ENCODE data around the gene MSANTD7. TPM values are rescaled to one million over a fixed set of nuclear protein-coding genes. Genes with fewer than 3 reads are reported as not detected.

The MSANTD7 gene
- total and polyA plus RNA-seq, 2 donors (not counting 1 experiment from before 2014, with no cell fraction given), result 7.2 to 14.4 TPM

DNA sequence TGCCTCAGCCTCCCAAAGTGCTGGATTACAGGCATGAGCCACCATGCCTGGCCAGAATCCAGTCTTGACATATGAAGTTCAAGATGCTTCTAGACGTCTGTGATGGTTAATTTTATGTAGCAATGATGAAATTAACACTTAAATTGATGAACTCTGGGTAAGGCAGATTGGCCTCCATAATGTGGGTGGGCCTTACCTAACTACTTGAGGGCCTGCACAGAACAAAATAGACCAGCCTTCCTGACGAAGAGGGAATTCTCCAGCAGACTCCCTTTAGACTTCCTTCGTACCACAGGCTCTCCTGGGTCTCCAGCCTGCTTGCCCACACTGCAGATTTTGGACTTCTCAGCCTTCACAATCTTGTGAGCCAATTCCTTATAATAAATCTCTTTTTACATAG lies 5.0 kb upstream of the MSANTD7 start:
- H3K27me3 ChIP-seq (ENCODE audit: control insufficient read depth, insufficient read depth, low read length), result no peaks in the 10 kb centered on the region
- H3K79me2 ChIP-seq (ENCODE audit: control insufficient read depth, insufficient read depth, low read length), result no peaks in the 10 kb centered on the region
- no peak for TF ChIP-seq EZH2 (IDR thresholded peaks at IDR 0.05; ENCODE audit: low read length, missing control alignments)
- TF ChIP-seq, protein P1, sequence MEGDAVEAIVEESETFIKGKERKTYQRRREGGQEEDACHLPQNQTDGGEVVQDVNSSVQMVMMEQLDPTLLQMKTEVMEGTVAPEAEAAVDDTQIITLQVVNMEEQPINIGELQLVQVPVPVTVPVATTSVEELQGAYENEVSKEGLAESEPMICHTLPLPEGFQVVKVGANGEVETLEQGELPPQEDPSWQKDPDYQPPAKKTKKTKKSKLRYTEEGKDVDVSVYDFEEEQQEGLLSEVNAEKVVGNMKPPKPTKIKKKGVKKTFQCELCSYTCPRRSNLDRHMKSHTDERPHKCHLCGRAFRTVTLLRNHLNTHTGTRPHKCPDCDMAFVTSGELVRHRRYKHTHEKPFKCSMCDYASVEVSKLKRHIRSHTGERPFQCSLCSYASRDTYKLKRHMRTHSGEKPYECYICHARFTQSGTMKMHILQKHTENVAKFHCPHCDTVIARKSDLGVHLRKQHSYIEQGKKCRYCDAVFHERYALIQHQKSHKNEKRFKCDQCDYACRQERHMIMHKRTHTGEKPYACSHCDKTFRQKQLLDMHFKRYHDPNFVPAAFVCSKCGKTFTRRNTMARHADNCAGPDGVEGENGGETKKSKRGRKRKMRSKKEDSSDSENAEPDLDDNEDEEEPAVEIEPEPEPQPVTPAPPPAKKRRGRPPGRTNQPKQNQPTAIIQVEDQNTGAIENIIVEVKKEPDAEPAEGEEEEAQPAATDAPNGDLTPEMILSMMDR (conservative IDR thresholded peaks at IDR 0.05 in 1 of 2, IDR thresholded peaks at IDR 0.05 in 1 of 2; ENCODE audit: low read depth in 1 of 2, low read length in 2 of 2), result no peak
- H3K4me2 ChIP-seq (ENCODE audit: extremely low read depth, insufficient read depth, low read length), result no peak overlapping the region
- H3K27ac ChIP-seq (ENCODE audit: insufficient read depth, low read length), result no peak overlapping the region
- H3K9me3 ChIP-seq (ENCODE audit: control insufficient read depth, insufficient read depth, low read depth, low read length), result no peaks in the 10 kb centered on the region
- H3K4me1 ChIP-seq (ENCODE audit: control insufficient read depth, extremely low read depth, insufficient read depth, low read length), result no peaks in the 10 kb centered on the region
- H3K9ac ChIP-seq (ENCODE audit: insufficient read depth, low read length), result no peak overlapping the region
- H4K20me1 ChIP-seq (ENCODE audit: control insufficient read depth, extremely low read depth, insufficient read depth, low read length), result no peaks in the 10 kb centered on the region
- no peaks in the 10 kb centered on the region for H3K36me3 ChIP-seq (ENCODE audit: control insufficient read depth, insufficient read depth, low read length)
- no peak for DNase-seq (ENCODE audit: low read depth in 2 of 2)
- H3K4me3 ChIP-seq (replicated peaks in 1 of 4; ENCODE audit: control extremely low read depth in 1 of 4, insufficient read depth in 1 of 4, low read depth in 3 of 4, low read length in 4 of 4), result no peak overlapping the region
- H2AFZ ChIP-seq (ENCODE audit: low read length), result no peak overlapping the region

DNA sequence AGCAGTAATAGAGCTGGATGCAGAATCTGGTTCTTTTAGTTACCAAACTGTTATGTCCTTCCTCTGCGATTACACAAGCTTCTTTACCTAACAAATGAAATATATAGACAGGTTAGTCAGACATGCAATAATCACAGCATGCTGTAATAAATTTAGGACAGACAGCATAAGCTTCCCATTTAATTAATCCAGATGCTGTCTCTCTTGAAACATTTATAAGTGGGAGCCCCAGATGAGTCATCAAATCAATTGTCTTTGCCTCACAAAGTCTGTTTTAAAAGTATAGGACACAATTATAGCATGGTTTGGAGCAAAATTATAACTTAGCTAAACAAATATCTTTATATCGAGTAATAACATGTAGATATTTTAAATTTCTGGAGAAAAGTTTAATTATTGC lies 1.9 kb upstream of the MSANTD7 start:
- Histone ChIP-seq H3K27me3 (ENCODE audit: control insufficient read depth, insufficient read depth, low read length) (no peaks in the 10 kb centered on the region), H3K36me3 (ENCODE audit: control insufficient read depth, insufficient read depth, low read length) (no peaks in the 10 kb centered on the region), H3K4me1 (ENCODE audit: control insufficient read depth, extremely low read depth, insufficient read depth, low read length) (no peaks in the 10 kb centered on the region), H2AFZ (ENCODE audit: low read length) (no peak overlapping the region), H3K79me2 (ENCODE audit: control insufficient read depth, insufficient read depth, low read length) (peaks cover 20% of the 10 kb centered on the region), H3K9me3 (ENCODE audit: control insufficient read depth, insufficient read depth, low read depth, low read length) (no peaks in the 10 kb centered on the region), H3K27ac (ENCODE audit: insufficient read depth, low read length) (no peak overlapping the region), H3K9ac (ENCODE audit: insufficient read depth, low read length) (no peak overlapping the region), H3K4me2 (ENCODE audit: extremely low read depth, insufficient read depth, low read length) (no peak overlapping the region), H4K20me1 (ENCODE audit: control insufficient read depth, extremely low read depth, insufficient read depth, low read length) (no peaks in the 10 kb centered on the region), H3K4me3 (replicated peaks in 1 of 4; ENCODE audit: control extremely low read depth in 1 of 4, insufficient read depth in 1 of 4, low read depth in 3 of 4, low read length in 4 of 4) (no peak overlapping the region)
- no peak for TF ChIP-seq EZH2 (IDR thresholded peaks at IDR 0.05; ENCODE audit: low read length, missing control alignments)
- TF ChIP-seq, protein P1 (conservative IDR thresholded peaks at IDR 0.05 in 1 of 2, IDR thresholded peaks at IDR 0.05 in 1 of 2; ENCODE audit: low read depth in 1 of 2, low read length in 2 of 2), result no peak
- no peak for DNase-seq (ENCODE audit: low read depth in 2 of 2)

DNA sequence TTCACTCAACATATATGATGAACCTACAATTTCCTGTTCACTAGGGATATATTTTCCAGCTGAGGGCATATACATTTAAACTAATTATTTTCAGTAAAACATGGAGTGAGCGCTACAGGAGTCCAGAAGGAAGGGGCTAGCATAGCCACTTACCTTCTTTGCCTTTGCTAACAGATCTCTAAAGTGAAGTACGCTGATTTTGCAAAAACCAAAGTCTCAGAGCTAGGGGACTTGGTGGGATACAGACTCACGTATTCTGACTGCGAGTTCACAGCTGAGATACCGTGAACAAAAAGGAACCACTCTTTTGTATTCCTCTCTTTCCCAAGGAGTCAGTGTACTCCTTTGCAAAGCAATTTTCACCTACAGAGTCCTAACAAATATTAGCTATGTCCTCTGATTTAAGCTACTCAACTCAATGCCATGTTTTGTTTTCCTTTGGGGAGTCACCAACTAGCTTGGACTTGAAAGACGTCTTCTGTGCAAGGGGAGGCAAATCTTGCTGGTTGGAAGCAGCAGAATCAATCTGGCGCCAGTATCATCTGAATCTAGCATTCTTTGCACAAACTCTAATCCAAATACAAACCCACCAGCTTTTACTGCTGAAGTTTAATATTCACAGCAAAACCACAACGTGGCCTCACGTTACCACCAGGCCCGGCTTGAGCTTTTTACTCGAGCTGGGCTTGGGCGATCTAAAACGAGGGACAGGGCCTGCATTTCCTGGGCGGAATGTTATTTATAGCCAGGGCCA lies 926 bp upstream of the MSANTD7 start:
- H3K27ac ChIP-seq (ENCODE audit: insufficient read depth, low read length), result peak overlapping the region; percentile 67
- TF ChIP-seq EZH2 (IDR thresholded peaks at IDR 0.05; ENCODE audit: low read length, missing control alignments), result no peak
- H3K9ac ChIP-seq (ENCODE audit: insufficient read depth, low read length), result peak overlapping the region; percentile 69
- H2AFZ ChIP-seq (ENCODE audit: low read length), result peak overlapping the region; percentile 48
- no peaks in the 10 kb centered on the region for H3K27me3 ChIP-seq (ENCODE audit: control insufficient read depth, insufficient read depth, low read length)
- no peak for DNase-seq (ENCODE audit: low read depth in 2 of 2)
- H3K4me2 ChIP-seq (ENCODE audit: extremely low read depth, insufficient read depth, low read length), result peak overlapping the region; percentile 76
- no peaks in the 10 kb centered on the region for H4K20me1 ChIP-seq (ENCODE audit: control insufficient read depth, extremely low read depth, insufficient read depth, low read length)
- H3K4me1 ChIP-seq (ENCODE audit: control insufficient read depth, extremely low read depth, insufficient read depth, low read length), result no peaks in the 10 kb centered on the region
- H3K79me2 ChIP-seq (ENCODE audit: control insufficient read depth, insufficient read depth, low read length), result peaks cover 27% of the 10 kb centered on the region
- H3K36me3 ChIP-seq (ENCODE audit: control insufficient read depth, insufficient read depth, low read length), result peaks cover 5% of the 10 kb centered on the region
- no peaks in the 10 kb centered on the region for H3K9me3 ChIP-seq (ENCODE audit: control insufficient read depth, insufficient read depth, low read depth, low read length)
- H3K4me3 ChIP-seq (replicated peaks in 1 of 4; ENCODE audit: control extremely low read depth in 1 of 4, insufficient read depth in 1 of 4, low read depth in 3 of 4, low read length in 4 of 4), result peak overlapping the region; percentile 38 to 92 (median 64)
